ENCODE measurements around the gene CDH23. TPM values are rescaled to one million over a fixed set of nuclear protein-coding genes. Genes with fewer than 3 reads are reported as not detected.

The CDH23 gene
- total and polyA plus RNA-seq, 2 experiments from 2014 or later: 0.30 to 1.5 TPM

GRCh38 chr10:71494980-71495381, 98.3 kb downstream of the CDH23 start:
- WGBS (ENCODE audit: low lambda C conversion rate, missing lambda C conversion rate): 86% methylated on average over 9 of the region's 9 CpGs
- no peaks in the 10 kb centered on the region for H3K79me2 ChIP-seq
- H3K27me3 ChIP-seq: no peaks in the 10 kb centered on the region
- H3K36me3 ChIP-seq (replicated peaks; ENCODE audit: insufficient read depth, low read depth): no peaks in the 10 kb centered on the region
- no peak for DNase-seq (ENCODE audit: low spot score)
- H3K4me2 ChIP-seq: no peak overlapping the region
- no peak overlapping the region for H3K27ac ChIP-seq
- H2AFZ ChIP-seq: no peak overlapping the region
- H4K20me1 ChIP-seq (ENCODE audit: insufficient read depth, poor library complexity, severe bottlenecking): no peaks in the 10 kb centered on the region
- H3K9me3 ChIP-seq (ENCODE audit: low read depth): no peaks in the 10 kb centered on the region
- TF ChIP-seq EZH2phosphoT487 (IDR thresholded peaks at IDR 0.05; ENCODE audit: low read depth, severe bottlenecking, unreplicated experiment) (no peak), CTCF (IDR thresholded peaks at IDR 0.05; ENCODE audit: poor library complexity) (no peak)
- H3K4me3 ChIP-seq: no peak overlapping the region
- peaks cover 11% of the 10 kb centered on the region for H3K4me1 ChIP-seq (ENCODE audit: insufficient read depth)
- H3K9me2 ChIP-seq (replicated peaks; ENCODE audit: insufficient read depth): no peaks in the 10 kb centered on the region

GRCh38 chr10:71496927-71497762, 100.4 kb downstream of the CDH23 start:
- no peak for DNase-seq (ENCODE audit: low spot score)
- no peaks in the 10 kb centered on the region for H3K9me3 ChIP-seq (ENCODE audit: low read depth)
- H3K4me1 ChIP-seq (ENCODE audit: insufficient read depth): peaks cover 11% of the 10 kb centered on the region
- H2AFZ ChIP-seq: no peak overlapping the region
- no peaks in the 10 kb centered on the region for H4K20me1 ChIP-seq (ENCODE audit: insufficient read depth, poor library complexity, severe bottlenecking)
- H3K36me3 ChIP-seq (replicated peaks; ENCODE audit: insufficient read depth, low read depth): no peaks in the 10 kb centered on the region
- H3K27me3 ChIP-seq: no peaks in the 10 kb centered on the region
- H3K4me3 ChIP-seq: no peak overlapping the region
- H3K27ac ChIP-seq: no peak overlapping the region
- H3K9me2 ChIP-seq (replicated peaks; ENCODE audit: insufficient read depth): no peaks in the 10 kb centered on the region
- WGBS (ENCODE audit: low lambda C conversion rate, missing lambda C conversion rate): 63% methylated on average over 12 of the region's 14 CpGs
- TF ChIP-seq CTCF (IDR thresholded peaks at IDR 0.05; ENCODE audit: poor library complexity) (no peak), EZH2phosphoT487 (IDR thresholded peaks at IDR 0.05; ENCODE audit: low read depth, severe bottlenecking, unreplicated experiment) (no peak), EZH2 (IDR thresholded peaks at IDR 0.05; ENCODE audit: borderline replicate concordance) (no peak)
- H3K4me2 ChIP-seq: no peak overlapping the region
- H3K79me2 ChIP-seq: no peaks in the 10 kb centered on the region

GRCh38 chr10:71497763-71498326, 101.1 kb downstream of the CDH23 start:
- Histone ChIP-seq H3K79me2 (no peaks in the 10 kb centered on the region), H3K9me3 (ENCODE audit: low read depth) (no peaks in the 10 kb centered on the region), H3K36me3 (replicated peaks; ENCODE audit: insufficient read depth, low read depth) (no peaks in the 10 kb centered on the region), H3K4me3 (no peak overlapping the region), H3K27ac (no peak overlapping the region), H3K4me1 (ENCODE audit: insufficient read depth) (peaks cover 11% of the 10 kb centered on the region), H3K4me2 (no peak overlapping the region), H4K20me1 (ENCODE audit: insufficient read depth, poor library complexity, severe bottlenecking) (no peaks in the 10 kb centered on the region), H3K9me2 (replicated peaks; ENCODE audit: insufficient read depth) (no peaks in the 10 kb centered on the region), H3K27me3 (no peaks in the 10 kb centered on the region), H2AFZ (no peak overlapping the region)
- TF ChIP-seq EZH2 (IDR thresholded peaks at IDR 0.05; ENCODE audit: borderline replicate concordance) (no peak), EZH2phosphoT487 (IDR thresholded peaks at IDR 0.05; ENCODE audit: low read depth, severe bottlenecking, unreplicated experiment) (no peak), CTCF (IDR thresholded peaks at IDR 0.05; ENCODE audit: poor library complexity) (no peak)
- WGBS (ENCODE audit: low lambda C conversion rate, missing lambda C conversion rate): 84% methylated on average over 9 of the region's 9 CpGs
- DNase-seq (ENCODE audit: low spot score): no peak
